Heart right ventricle (tissue), 16 donors: Measurements from ENCODE around the gene CCAR1. TPM values are rescaled to one million over a fixed set of nuclear protein-coding genes. Genes with fewer than 3 reads are reported as not detected.

ENCODE experiments used
- ATAC-seq, 8 donors: fragments of 200-7000 bp; cut with Tn5 transposase; one replicate each; pipeline ENCODE4 v1.9.1; 2020; ENCODE audit warnings: mild to moderate bottlenecking in 8 of 8, moderate library complexity in 8 of 8, moderate number of reproducible peaks in 1 of 8
- DNase-seq, 2 donors: peaks; one replicate each; pipeline ENCODE4 v3.0.0-alpha.2; 2020
- H3K27ac ChIP-seq, 10 donors: fragments of 200-600 bp; sonication (generic) in 2 of 10; one replicate each; pipeline versions ENCODE4 v1.5.0 to v1.8.0; 2020 to 2022; ENCODE audit warnings: mild to moderate bottlenecking in 3 of 10
- H3K27me3 ChIP-seq, 7 donors: fragments of 200-600 bp; one replicate each; pipeline ENCODE4 v1.8.0; 2021 to 2022; ENCODE audit warnings: mild to moderate bottlenecking in 2 of 7
- H3K36me3 ChIP-seq, 9 donors: fragments of 200-600 bp; sonication (generic) in 1 of 9; one replicate each; pipeline versions ENCODE4 v1.5.0 to v1.8.0; 2020 to 2022; ENCODE audit warnings: mild to moderate bottlenecking in 2 of 9
- H3K4me1 ChIP-seq, 9 donors: fragments of 200-600 bp; sonication (generic) in 1 of 9; one replicate each; pipeline versions ENCODE4 v1.5.0 to v1.8.0; 2020 to 2022; ENCODE audit warnings: mild to moderate bottlenecking in 4 of 9
- H3K4me3 ChIP-seq, 10 donors: fragments of 200-600 bp; sonication (generic) in 2 of 10; one replicate each; pipeline versions ENCODE4 v1.5.0 to v1.8.0; 2020 to 2022; ENCODE audit warnings: mild to moderate bottlenecking in 7 of 10, moderate library complexity in 2 of 10
- H3K9me3 ChIP-seq, 11 donors: fragments of 200-600 bp in 10 of 11; sonication (generic) in 2 of 11; one replicate each; pipeline versions ENCODE4 v1.5.0 to v1.8.0; 2013 to 2022; ENCODE audit warnings: mild to moderate bottlenecking in 2 of 11, control low read depth in 1 of 11, moderate library complexity in 1 of 11
- WGBS, 2 donors: extraction: QIAGEN DNeasy Blood & Tissue Kit; methylation state at CpG; one replicate each; pipeline ENCODE4 v1.1.7; 2013; ENCODE audit warnings: inconsistent platforms in 1 of 2; 5-methylcytosine and 5-hydroxymethylcytosine counted together
- intact Hi-C, 10 donors: fragments of 100-400 bp; cut with DNase I; formaldehyde crosslinking; loops; one replicate each; pipeline versions ENCODE4 v1.11.1 to v1.14.2; 2022
- polyA plus RNA-seq, 2 donors: library from polyadenylated mRNA; stranded (reverse); fragments of 200-250 nt; gene quantifications; one replicate each; pipeline ENCODE4 v1.2.3, GENCODE V29; 2013
- total RNA-seq, 10 donors: library from RNA; stranded (reverse); fragmentation: NEBNext Ultra II Directional in 3 of 10; extraction: Animal tissue kit (Norgen Biotek cat#: 25700) in 3 of 10; gene quantifications; one replicate each; pipeline versions ENCODE4 v1.2.1 to v1.2.4, GENCODE V29; 2021 to 2023
- TF ChIP-seq, protein P1 (sequence below), 9 donors: fragments of 200-600 bp; sonication (generic) in 2 of 9; IDR thresholded peaks; one replicate each; pipeline versions ENCODE4 v1.5.0 to v1.8.0; 2021 to 2022; ENCODE audit warnings: antibody characterized with exemption in 9 of 9, mild to moderate bottlenecking in 5 of 9, moderate library complexity in 1 of 9
- donor health status: Arrhythmogenic right ventricular cardiomyopathy.
- donor health status: ischemic (EF 13 %, LVEDD 7.1; RV severe dilation, severe dysfunction).
- donor health status: healthy with polysubstance abuse.
- donor health status: DM: no; HTN: yes; CAD: no.
- donor health status: DM: no; HTN: no; CAD: no.
- donor health status: ischemic (EF 25% LVEDD 6.9; RV normal size, moderate dysfunction).
- donor health status: ischemic (EF 25% LVEDD 5.7; RV mildly dilated, moderate dysfunction).
- donor health status: healthy.
- donor health status: DM: yes; HTN: yes; CAD: no.
- donor health status: Ischemic cardiomyopathy.
- donor health status: ischemic (EF 35%, LVEDD 5.7; RV mildly dilated, moderate dysfunction).
- donor health status: nonischemic (EF 11% LVEDD 7.7; RV severe dilation, severe dysfunction).
- donor health status: DM: yes; HTN: yes; CAD: no.
- donor health status: PGD.
- donor health status: ischemic (EF 29% LVEDD 5.4; RV normal size, mild dysfunction).
- donor health status: nonischemic (EF 23%, LVEDD 6.1; RV moderate dilation, normal function).

CCAR1 gene
- total and polyA plus RNA-seq, 12 donors = 23.5 to 62.3 (median 30.5) TPM

DNA sequence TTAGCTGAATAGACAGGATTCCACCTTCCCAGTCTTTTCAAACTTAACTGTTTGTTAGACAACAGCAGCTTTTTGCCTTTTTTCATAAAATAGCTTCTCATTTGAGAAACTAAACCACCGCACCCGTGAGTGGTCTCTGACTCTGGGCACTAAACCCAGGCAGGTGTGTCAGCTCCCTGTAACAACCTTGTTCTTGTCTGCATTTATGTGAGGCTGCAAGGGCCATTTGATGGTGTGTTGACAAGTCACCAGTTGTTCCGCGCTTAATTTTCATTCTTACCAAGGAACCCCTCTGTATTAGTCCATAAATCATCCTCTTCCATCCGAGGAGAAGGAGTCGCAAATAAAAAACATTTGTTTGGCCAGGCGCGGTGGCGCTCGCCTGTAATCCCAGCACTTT is 107.8 kb downstream of the CCAR1 start:
- Histone ChIP-seq H3K4me1 (peaks cover 0 to 11% (median 4%) of the 10 kb centered on the region in 9 donors), H3K9me3 (no peaks in the 10 kb centered on the region), H3K36me3 (no peaks in the 10 kb centered on the region), H3K27ac (no peak overlapping the region), H3K27me3 (peaks cover 0 to 32% (median 15%) of the 10 kb centered on the region in 7 donors), H3K4me3 (no peak overlapping the region)
- 92 to 96% methylated on average over 10 of the region's 10 CpGs for WGBS, 2 donors
- no peak for DNase-seq
- ATAC-seq = no peak
- intact Hi-C loops = loop anchor here in 1 of 10 donors (10.0 kb wide), 1 partner anchor 66 kb away; no protein-coding TSS in a partner anchor
- TF ChIP-seq, protein P1, sequence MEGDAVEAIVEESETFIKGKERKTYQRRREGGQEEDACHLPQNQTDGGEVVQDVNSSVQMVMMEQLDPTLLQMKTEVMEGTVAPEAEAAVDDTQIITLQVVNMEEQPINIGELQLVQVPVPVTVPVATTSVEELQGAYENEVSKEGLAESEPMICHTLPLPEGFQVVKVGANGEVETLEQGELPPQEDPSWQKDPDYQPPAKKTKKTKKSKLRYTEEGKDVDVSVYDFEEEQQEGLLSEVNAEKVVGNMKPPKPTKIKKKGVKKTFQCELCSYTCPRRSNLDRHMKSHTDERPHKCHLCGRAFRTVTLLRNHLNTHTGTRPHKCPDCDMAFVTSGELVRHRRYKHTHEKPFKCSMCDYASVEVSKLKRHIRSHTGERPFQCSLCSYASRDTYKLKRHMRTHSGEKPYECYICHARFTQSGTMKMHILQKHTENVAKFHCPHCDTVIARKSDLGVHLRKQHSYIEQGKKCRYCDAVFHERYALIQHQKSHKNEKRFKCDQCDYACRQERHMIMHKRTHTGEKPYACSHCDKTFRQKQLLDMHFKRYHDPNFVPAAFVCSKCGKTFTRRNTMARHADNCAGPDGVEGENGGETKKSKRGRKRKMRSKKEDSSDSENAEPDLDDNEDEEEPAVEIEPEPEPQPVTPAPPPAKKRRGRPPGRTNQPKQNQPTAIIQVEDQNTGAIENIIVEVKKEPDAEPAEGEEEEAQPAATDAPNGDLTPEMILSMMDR (IDR thresholded peaks at IDR 0.05) = no peak

- H3K27me3 ChIP-seq = peaks cover 0 to 32% (median 14%) of the 10 kb centered on the region in 7 donors
- TF ChIP-seq, protein P1 (IDR thresholded peaks at IDR 0.05) = no peak
- DNase-seq (no peak), ATAC-seq (no peak)
- peaks cover 0 to 11% (median 4%) of the 10 kb centered on the region in 9 donors for H3K4me1 ChIP-seq
- 68 to 69% methylated on average over 6 of the region's 6 CpGs for WGBS, 2 donors
- intact Hi-C loops = loop anchor here in 1 of 10 donors (10.0 kb wide), 1 partner anchor 65 kb away; no protein-coding TSS in a partner anchor
- H3K9me3 ChIP-seq = no peaks in the 10 kb centered on the region
- no peak overlapping the region for H3K4me3 ChIP-seq
- H3K27ac ChIP-seq = no peak overlapping the region
- H3K36me3 ChIP-seq = no peaks in the 10 kb centered on the region
Measured at GRCh38 chr10:68829521-68829920, 108.5 kb downstream of the CCAR1 start.

GRCh38 chr10:68829952-68830351 is 108.9 kb downstream of the CCAR1 start:
- Histone ChIP-seq H3K27ac (no peak overlapping the region), H3K4me1 (peaks cover 0 to 11% (median 4%) of the 10 kb centered on the region in 9 donors), H3K4me3 (no peak overlapping the region), H3K9me3 (no peaks in the 10 kb centered on the region), H3K36me3 (no peaks in the 10 kb centered on the region), H3K27me3 (peaks cover 0 to 32% (median 13%) of the 10 kb centered on the region in 7 donors)
- TF ChIP-seq, protein P1 (IDR thresholded peaks at IDR 0.05) = no peak
- no peak for DNase-seq
- WGBS, 2 donors = 87 to 93% methylated on average over 6 of the region's 6 CpGs
- ATAC-seq = no peak
- intact Hi-C loops = loop anchor here in 1 of 10 donors (10.0 kb wide), 1 partner anchor 65 kb away; no protein-coding TSS in a partner anchor

GRCh38 chr10:68831961-68832455 is 111.0 kb downstream of the CCAR1 start:
- Histone ChIP-seq H3K36me3 (no peaks in the 10 kb centered on the region), H3K27ac (no peak overlapping the region), H3K4me3 (no peak overlapping the region), H3K4me1 (peaks cover 0 to 6% (median 2%) of the 10 kb centered on the region in 9 donors), H3K9me3 (no peaks in the 10 kb centered on the region), H3K27me3 (peaks cover 0 to 16% (median 0%) of the 10 kb centered on the region in 7 donors)
- 81 to 90% methylated on average over 5 of the region's 5 CpGs for WGBS, 2 donors
- no peak for ATAC-seq
- TF ChIP-seq, protein P1 (IDR thresholded peaks at IDR 0.05) = no peak
- DNase-seq = no peak
- intact Hi-C loops = no loop called here
